MCF 10A (cell line): ENCODE measurements around the gene TAL1. TPM values are rescaled to one million over a fixed set of nuclear protein-coding genes. Genes with fewer than 3 reads are reported as not detected.
"Not testable (repeated sequence)": the region's sequence is repeated elsewhere in the genome, so short reads cannot be mapped to it uniquely, and the experiment has no call there.

Experiments
- Bru-seq: library from RNA; stranded (reverse); fragments of 400-500 nt; gene quantifications from one replicate; lab custom pipeline; 2021; lab: Mats Ljungman, UMichigan
- BruChase-seq, 2 experiments: library from RNA; stranded (reverse); fragments of 400-500 nt; gene quantifications; one replicate each; lab custom pipeline; 2021; lab: Mats Ljungman, UMichigan
- BruUV-seq: library from RNA; stranded (reverse); fragments of 400-500 nt; replicated peaks from 2 replicates; lab custom pipeline; 2021; lab: Mats Ljungman, UMichigan
- CTCF ChIA-PET: fragments of 300-600 bp; sonication (Branson Sonifier 250); formaldehyde crosslinking; extraction: SDS; loops from one replicate; lab custom pipeline; 2021; ENCODE audit warnings: antibody characterized with exemption, inconsistent platforms; lab: Yijun Ruan, JAX
- POLR2A ChIA-PET: fragments of 300-600, 350-650 bp; sonication (Branson Sonifier 250); formaldehyde crosslinking; extraction: SDS; loops from one replicate; lab custom pipeline; 2020; ENCODE audit warnings: antibody characterized with exemption, inconsistent platforms; lab: Yijun Ruan, JAX
- DNase-seq: peaks from one replicate; pipeline ENCODE4 v3.0.0-alpha.2; 2018; ENCODE audit not compliant: unreplicated experiment
- H3K27ac Mint-ChIP-seq: one replicate; pipeline ENCODE4 v1.8.0; 2022; ENCODE audit warnings: mild to moderate bottlenecking, low read depth, mixed read lengths; ENCODE audit not compliant: unreplicated experiment
- H3K27me3 Mint-ChIP-seq: one replicate; pipeline ENCODE4 v1.8.0; 2022; ENCODE audit warnings: mixed read lengths; ENCODE audit not compliant: insufficient read depth, unreplicated experiment
- H3K36me3 Mint-ChIP-seq: one replicate; pipeline ENCODE4 v1.8.0; 2022; ENCODE audit warnings: mild to moderate bottlenecking, moderate library complexity, mixed read lengths; ENCODE audit not compliant: insufficient read depth, unreplicated experiment
- H3K4me1 Mint-ChIP-seq: one replicate; pipeline ENCODE4 v1.8.0; 2022; ENCODE audit warnings: mixed read lengths; ENCODE audit not compliant: insufficient read depth, unreplicated experiment
- H3K4me3 Mint-ChIP-seq: one replicate; pipeline ENCODE4 v1.8.0; 2022; ENCODE audit warnings: mild to moderate bottlenecking, moderate library complexity, mixed read lengths; ENCODE audit not compliant: unreplicated experiment
- H3K9me3 Mint-ChIP-seq: one replicate; pipeline ENCODE4 v1.8.0; 2022; ENCODE audit warnings: mixed read lengths; ENCODE audit not compliant: unreplicated experiment
- intact Hi-C: fragments of 100-400 bp; cut with micrococcal nuclease; formaldehyde crosslinking; loops from 2 replicates; pipeline ENCODE4 v1.14.1; 2022
- long read RNA-seq: library from polyadenylated mRNA; stranded (forward); transcript quantifications from one replicate; pipeline ENCODE4 v2.0.0, GENCODE V29; 2022
- total RNA-seq: library from RNA; stranded (reverse); gene quantifications from 2 replicates; pipeline ENCODE4 v1.2.3, GENCODE V29; 2022
- TF ChIP-seq, protein P1 (sequence below): fragments of 200-600 bp; IDR thresholded peaks from one replicate; pipeline ENCODE4 v1.8.0; 2022; ENCODE audit warnings: antibody characterized with exemption, mild to moderate bottlenecking; ENCODE audit not compliant: unreplicated experiment

Gene TAL1
- total RNA-seq (not detected in 2 replicates), Bru-seq, nascent RNA (not detected), BruChase-seq, experiment 1, labeled RNA remaining after a 6-hour chase (not detected), BruChase-seq, experiment 2, labeled RNA remaining after a 2-hour chase (not detected)
- long read RNA-seq: 0 reads

DNA sequence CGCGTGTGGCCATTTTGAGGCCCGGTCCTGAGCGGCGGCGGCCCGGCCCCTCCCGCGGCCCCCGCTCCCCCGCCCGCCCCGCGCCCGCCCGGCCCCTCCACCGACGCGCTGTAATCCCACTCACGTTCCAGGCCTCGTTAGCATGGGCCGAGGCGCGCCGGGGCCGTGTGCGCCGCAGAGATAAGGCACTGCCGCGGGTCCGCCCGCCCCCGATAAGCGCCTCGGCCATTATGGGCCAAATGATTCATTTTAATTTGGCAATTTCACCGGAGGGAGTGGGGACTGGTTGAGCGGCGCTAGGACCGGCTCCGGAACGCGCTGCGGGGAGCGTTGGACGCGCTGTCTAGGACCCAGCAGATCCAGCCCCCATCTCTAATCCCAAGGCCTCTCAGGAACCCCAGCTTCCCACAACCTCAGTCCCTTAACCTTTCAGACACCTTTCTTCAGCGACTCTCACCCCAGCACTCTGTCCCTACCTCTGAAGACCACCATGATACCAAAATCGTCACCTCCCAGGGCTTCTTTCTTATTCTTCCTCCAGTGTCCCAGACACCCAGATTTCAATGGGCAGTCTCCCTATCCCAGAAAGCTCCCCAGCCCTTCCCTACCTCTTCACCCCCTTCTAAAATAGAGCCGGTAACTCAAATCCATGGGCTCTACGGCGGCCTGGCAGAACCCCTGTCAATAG lies at the start of gene TAL1:
TAL1 (minus strand) TSS at position 39 of the 688 bp plus-strand sequence. CDS start 6,337 bp downstream, outside the sequence.
- TF ChIP-seq, protein P1, sequence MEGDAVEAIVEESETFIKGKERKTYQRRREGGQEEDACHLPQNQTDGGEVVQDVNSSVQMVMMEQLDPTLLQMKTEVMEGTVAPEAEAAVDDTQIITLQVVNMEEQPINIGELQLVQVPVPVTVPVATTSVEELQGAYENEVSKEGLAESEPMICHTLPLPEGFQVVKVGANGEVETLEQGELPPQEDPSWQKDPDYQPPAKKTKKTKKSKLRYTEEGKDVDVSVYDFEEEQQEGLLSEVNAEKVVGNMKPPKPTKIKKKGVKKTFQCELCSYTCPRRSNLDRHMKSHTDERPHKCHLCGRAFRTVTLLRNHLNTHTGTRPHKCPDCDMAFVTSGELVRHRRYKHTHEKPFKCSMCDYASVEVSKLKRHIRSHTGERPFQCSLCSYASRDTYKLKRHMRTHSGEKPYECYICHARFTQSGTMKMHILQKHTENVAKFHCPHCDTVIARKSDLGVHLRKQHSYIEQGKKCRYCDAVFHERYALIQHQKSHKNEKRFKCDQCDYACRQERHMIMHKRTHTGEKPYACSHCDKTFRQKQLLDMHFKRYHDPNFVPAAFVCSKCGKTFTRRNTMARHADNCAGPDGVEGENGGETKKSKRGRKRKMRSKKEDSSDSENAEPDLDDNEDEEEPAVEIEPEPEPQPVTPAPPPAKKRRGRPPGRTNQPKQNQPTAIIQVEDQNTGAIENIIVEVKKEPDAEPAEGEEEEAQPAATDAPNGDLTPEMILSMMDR: no peak
- intact Hi-C loops: no loop called here
- Mint-ChIP-seq H3K4me3 (no peak within 1 kb of the TSS), H3K36me3 (no peaks in the 10 kb centered on the region), H3K27me3 (peaks cover 44% of the 10 kb centered on the region), H3K4me1 (peaks cover under 1% of the 10 kb centered on the region), H3K9me3 (no peaks in the 10 kb centered on the region), H3K27ac (no peak within 1 kb of the TSS)
- DNase-seq: no peak
- POLR2A ChIA-PET: no interaction called here
- BruUV-seq: no TSS peak
- CTCF ChIA-PET: no interaction called here

- BruUV-seq: no TSS peak
- intact Hi-C loops: no loop called here
- TF ChIP-seq, protein P1: no peak
- Mint-ChIP-seq H3K27me3 (no peaks in the 10 kb centered on the region), H3K9me3 (no peaks in the 10 kb centered on the region), H3K4me3 (no peak overlapping the region), H3K27ac (no peak overlapping the region), H3K4me1 (no peaks in the 10 kb centered on the region), H3K36me3 (no peaks in the 10 kb centered on the region)
- ChIA-PET POLR2A (interaction anchor here (0.9 kb wide), 1 partner anchor 54 kb away, joined by 3 read pairs; no protein-coding TSS in a partner anchor), CTCF (interaction anchor here (1.5 kb wide), 1 partner anchor 88 kb away, joined by 4 read pairs; no protein-coding TSS in a partner anchor)
- DNase-seq: peak; percentile 15
Observed at GRCh38 chr1:47280142-47280541, 48.1 kb upstream of the TAL1 start.

DNA sequence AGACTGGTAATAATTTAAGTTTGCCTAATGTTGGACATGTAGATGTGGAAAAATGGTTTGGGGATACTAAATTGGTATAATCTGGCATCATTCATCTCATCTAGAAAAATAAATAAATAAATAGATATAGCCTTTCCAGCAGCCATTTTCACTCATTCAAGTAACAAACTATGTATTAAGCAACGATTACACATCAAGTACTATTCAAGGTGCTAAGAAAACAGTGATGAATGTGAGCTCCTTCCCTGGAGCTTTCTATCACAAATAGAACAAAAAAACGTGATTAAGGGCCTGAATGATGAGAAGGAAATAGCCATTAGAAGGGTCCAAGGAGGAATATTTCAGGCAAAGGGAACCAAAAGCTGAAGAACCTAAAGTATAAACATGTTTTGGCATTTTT lies 44.8 kb upstream of the TAL1 start:
- BruUV-seq: no TSS peak
- Mint-ChIP-seq H3K4me3 (no peak overlapping the region), H3K9me3 (no peaks in the 10 kb centered on the region), H3K27ac (no peak overlapping the region), H3K36me3 (peaks cover 5% of the 10 kb centered on the region), H3K27me3 (no peaks in the 10 kb centered on the region), H3K4me1 (peaks cover 8% of the 10 kb centered on the region)
- TF ChIP-seq, protein P1: no peak
- intact Hi-C loops: no loop called here
- CTCF ChIA-PET: interaction anchor here (0.7 to 3.0 kb wide), 3 partner anchors 14 to 47 kb away, joined by 3 to 19 read pairs (median 4); no protein-coding TSS in a partner anchor
- POLR2A ChIA-PET: interaction anchor here (0.8 to 1.5 kb wide), 3 partner anchors 11 to 14 kb away, joined by 3 to 5 read pairs (median 4); no protein-coding TSS in a partner anchor
- DNase-seq: no peak

- BruUV-seq, H3K4me1 Mint-ChIP-seq, intact Hi-C loops, H3K9me3 Mint-ChIP-seq, DNase-seq, H3K27me3 Mint-ChIP-seq, H3K27ac Mint-ChIP-seq, H3K4me3 Mint-ChIP-seq: not testable (repeated sequence)
- H3K36me3 Mint-ChIP-seq: peaks cover 11% of the 10 kb centered on the region
- ChIA-PET CTCF (interaction anchor here (0.8 to 3.0 kb wide), 3 partner anchors 13 to 96 kb away, joined by 3 to 19 read pairs (median 3); no protein-coding TSS in a partner anchor), POLR2A (interaction anchor here (1.1 to 1.5 kb wide), 2 partner anchors 13 to 38 kb away, joined by 4 to 5 read pairs; partner anchors contain the start of gene STIL)
Observed at GRCh38 chr1:47275811-47276210, 43.8 kb upstream of the TAL1 start.

- H3K4me3 Mint-ChIP-seq, H3K9me3 Mint-ChIP-seq, H3K27me3 Mint-ChIP-seq, BruUV-seq, intact Hi-C loops: not testable (repeated sequence)
- Mint-ChIP-seq H3K36me3 (peaks cover 14% of the 10 kb centered on the region), H3K4me1 (peaks cover 16% of the 10 kb centered on the region), H3K27ac (peak overlapping the region; percentile 4)
- POLR2A ChIA-PET: interaction anchor here (0.6 to 1.5 kb wide), 7 partner anchors 10 to 76 kb away, joined by 3 to 6 read pairs (median 5); partner anchors contain the start of genes CMPK1 and PDZK1IP1
- peak; percentile 74 for DNase-seq
- CTCF ChIA-PET: interaction anchor here (0.6 to 6.3 kb wide), 4 partner anchors 30 to 134 kb away, joined by 3 to 212 read pairs (median 4); partner anchors contain the start of gene PDZK1IP1
Observed at GRCh38 chr1:47265529-47265928, 33.5 kb upstream of the TAL1 start.
